Activated naive CD4-positive, alpha-beta T cell treated with anti-CD3 and anti-CD28 coated beads, Interleukin-2, amount 50 U/mL, for 24 hours (primary cell): ENCODE results near the gene PTCD3.

Source experiments
- H3K27ac Mint-ChIP-seq: one replicate; pipeline ENCODE4 v1.8.0; 2021; ENCODE audit warnings: mild to moderate bottlenecking, mixed read lengths
- H3K27me3 Mint-ChIP-seq: one replicate; pipeline ENCODE4 v1.8.0; 2021; ENCODE audit warnings: mixed read lengths
- H3K36me3 Mint-ChIP-seq: one replicate; pipeline ENCODE4 v1.8.0; 2021; ENCODE audit warnings: mixed read lengths
- H3K4me1 Mint-ChIP-seq: one replicate; pipeline ENCODE4 v1.8.0; 2021; ENCODE audit warnings: mixed read lengths
- H3K4me3 Mint-ChIP-seq: one replicate; pipeline ENCODE4 v1.8.0; 2021; ENCODE audit warnings: mild to moderate bottlenecking, mixed read lengths
- H3K9me3 Mint-ChIP-seq: one replicate; pipeline ENCODE4 v1.8.0; 2021; ENCODE audit warnings: mixed read lengths

Gene PTCD3

DNA sequence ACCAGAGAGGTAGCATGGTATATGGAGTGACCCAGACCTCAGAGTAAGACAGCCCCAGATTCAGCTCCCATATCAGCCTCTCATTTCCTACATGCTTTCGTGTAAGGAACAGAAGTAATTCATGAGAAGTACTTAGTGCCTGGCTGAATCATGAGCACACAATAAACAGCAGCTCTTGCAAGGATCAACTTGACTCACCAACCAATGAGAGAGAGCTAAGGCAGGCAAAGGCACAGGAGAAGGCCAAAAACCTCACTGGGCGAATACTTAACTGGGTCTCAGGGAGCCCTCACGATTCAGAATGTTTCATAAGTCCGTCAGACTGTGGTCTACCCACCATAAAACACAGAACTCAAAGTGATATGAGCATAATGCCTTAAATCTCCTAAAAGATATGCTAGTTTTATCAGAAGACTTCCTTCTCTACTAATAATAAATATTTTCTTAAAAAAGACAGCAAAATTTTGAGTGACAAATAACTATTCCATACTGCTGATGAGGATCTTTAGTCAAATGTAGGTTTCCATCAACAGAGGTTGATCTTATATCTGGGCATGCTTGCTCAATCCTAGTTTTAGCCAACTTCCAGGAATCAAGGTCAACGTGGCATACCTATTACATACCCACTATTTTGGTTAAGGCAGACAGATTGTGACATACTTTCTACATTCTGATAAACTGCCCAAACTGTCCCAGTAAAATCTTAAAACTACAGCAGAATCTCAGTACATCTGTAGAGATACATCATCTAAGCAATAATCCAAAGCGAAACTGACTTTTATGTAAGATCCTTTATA, 54.3 kb downstream of the PTCD3 start:
- H3K27ac Mint-ChIP-seq, result no peak overlapping the region
- peaks cover 14% of the 10 kb centered on the region for H3K36me3 Mint-ChIP-seq
- H3K27me3 Mint-ChIP-seq, result no peaks in the 10 kb centered on the region
- H3K9me3 Mint-ChIP-seq, result no peaks in the 10 kb centered on the region
- H3K4me3 Mint-ChIP-seq, result no peak overlapping the region
- H3K4me1 Mint-ChIP-seq, result no peaks in the 10 kb centered on the region

GRCh38 chr2:86170449-86170848, 64.4 kb downstream of the PTCD3 start:
- H3K27ac Mint-ChIP-seq, result no peak overlapping the region
- no peak overlapping the region for H3K4me3 Mint-ChIP-seq
- peaks cover 26% of the 10 kb centered on the region for H3K36me3 Mint-ChIP-seq
- H3K9me3 Mint-ChIP-seq, result no peaks in the 10 kb centered on the region
- H3K27me3 Mint-ChIP-seq, result no peaks in the 10 kb centered on the region
- peaks cover 18% of the 10 kb centered on the region for H3K4me1 Mint-ChIP-seq

DNA sequence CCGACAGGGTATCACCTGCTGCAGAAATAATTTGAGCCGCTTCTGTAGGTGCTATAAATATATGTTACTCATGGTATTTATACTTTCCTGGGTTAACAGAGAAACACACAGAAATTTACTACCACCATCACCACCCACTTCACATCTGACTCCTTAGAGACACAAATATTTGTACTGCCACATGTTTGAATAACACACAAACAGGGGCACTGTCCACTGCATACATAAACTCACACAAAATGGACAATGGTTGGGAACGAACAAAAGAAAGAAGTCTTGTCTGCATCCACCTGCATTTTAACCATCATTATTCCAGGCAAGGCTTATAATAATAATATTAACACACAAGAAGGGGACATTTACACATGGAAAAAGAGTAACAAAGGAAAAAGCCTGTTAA, 65.3 kb downstream of the PTCD3 start:
- Mint-ChIP-seq H3K4me3 (no peak overlapping the region), H3K9me3 (no peaks in the 10 kb centered on the region), H3K27ac (no peak overlapping the region), H3K4me1 (peaks cover 26% of the 10 kb centered on the region), H3K27me3 (no peaks in the 10 kb centered on the region), H3K36me3 (peaks cover 30% of the 10 kb centered on the region)

GRCh38 chr2:86172610-86173009, 66.6 kb downstream of the PTCD3 start:
- Mint-ChIP-seq H3K36me3 (peaks cover 31% of the 10 kb centered on the region), H3K9me3 (no peaks in the 10 kb centered on the region), H3K27me3 (no peaks in the 10 kb centered on the region), H3K4me3 (no peak overlapping the region), H3K27ac (peak overlapping the region; percentile 8), H3K4me1 (peaks cover 33% of the 10 kb centered on the region)

GRCh38 chr2:86174445-86174844, 68.4 kb downstream of the PTCD3 start:
- peaks cover 25% of the 10 kb centered on the region for H3K36me3 Mint-ChIP-seq
- H3K4me3 Mint-ChIP-seq, result no peak overlapping the region
- no peak overlapping the region for H3K27ac Mint-ChIP-seq
- no peaks in the 10 kb centered on the region for H3K9me3 Mint-ChIP-seq
- H3K27me3 Mint-ChIP-seq, result no peaks in the 10 kb centered on the region
- H3K4me1 Mint-ChIP-seq, result peaks cover 33% of the 10 kb centered on the region

DNA sequence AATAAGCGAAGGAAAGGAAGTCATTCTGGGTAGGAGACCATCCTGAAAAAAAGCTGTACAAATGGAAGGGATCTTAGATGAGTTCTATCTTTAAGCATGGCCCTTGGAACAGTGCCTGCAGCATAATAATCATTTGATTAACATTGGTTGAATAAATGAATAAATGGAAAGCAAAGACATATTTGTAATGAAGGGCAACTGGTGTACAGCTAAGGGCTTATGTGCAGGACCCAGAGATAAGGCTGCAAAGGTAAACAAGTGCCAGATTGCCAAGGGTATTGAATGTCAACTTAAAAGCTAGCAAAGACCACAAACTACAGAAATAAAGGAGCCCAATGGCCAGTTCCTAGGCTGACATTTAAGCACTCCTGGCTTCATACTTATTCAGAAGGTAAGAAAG, 69.8 kb downstream of the PTCD3 start:
- H3K36me3 Mint-ChIP-seq, result peaks cover 25% of the 10 kb centered on the region
- H3K4me1 Mint-ChIP-seq, result peaks cover 33% of the 10 kb centered on the region
- H3K4me3 Mint-ChIP-seq, result no peak overlapping the region
- H3K27ac Mint-ChIP-seq, result no peak overlapping the region
- H3K27me3 Mint-ChIP-seq, result no peaks in the 10 kb centered on the region
- no peaks in the 10 kb centered on the region for H3K9me3 Mint-ChIP-seq

- no peaks in the 10 kb centered on the region for H3K9me3 Mint-ChIP-seq
- no peak overlapping the region for H3K27ac Mint-ChIP-seq
- no peaks in the 10 kb centered on the region for H3K27me3 Mint-ChIP-seq
- peaks cover 36% of the 10 kb centered on the region for H3K4me1 Mint-ChIP-seq
- H3K36me3 Mint-ChIP-seq, result peaks cover 21% of the 10 kb centered on the region
- no peak overlapping the region for H3K4me3 Mint-ChIP-seq
These were observed 70.6 kb downstream of the PTCD3 start for GRCh38 chr2:86176597-86176996.

DNA sequence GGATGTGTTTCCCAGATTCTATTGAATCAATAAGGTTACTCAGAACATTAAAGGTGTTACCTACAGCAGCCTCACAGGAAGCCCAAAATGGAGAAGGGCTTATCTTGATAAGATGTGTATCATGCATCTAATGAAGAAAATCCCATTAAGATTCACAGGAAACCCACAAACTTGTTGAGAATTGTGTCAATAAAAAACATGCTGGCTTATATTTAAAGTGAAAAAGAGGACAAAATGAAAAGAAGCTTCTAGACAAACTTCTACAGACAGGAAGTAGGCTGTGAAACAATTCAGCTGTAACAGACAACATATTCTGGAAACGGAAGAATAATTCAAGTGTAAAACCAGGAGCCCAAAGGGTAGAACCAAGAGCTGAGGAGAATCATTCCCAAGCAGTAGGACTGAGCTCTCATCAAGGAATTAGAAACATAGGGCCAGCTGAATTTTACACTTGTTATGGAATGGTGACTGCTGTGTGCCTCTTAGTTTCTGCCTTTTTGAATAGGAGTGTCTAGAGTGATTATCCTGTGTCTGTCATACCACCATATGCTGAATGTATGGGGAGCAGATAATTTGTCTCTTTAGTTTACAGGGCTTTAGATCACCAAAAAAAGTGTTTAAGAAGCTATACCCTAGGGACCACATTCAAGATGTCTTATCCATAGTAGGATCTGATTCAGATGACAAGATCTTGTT, 79.6 kb downstream of the PTCD3 start:
- H3K27ac Mint-ChIP-seq, result peak overlapping the region; percentile 97
- H3K36me3 Mint-ChIP-seq, result peaks cover 3% of the 10 kb centered on the region
- H3K4me1 Mint-ChIP-seq, result peaks cover 83% of the 10 kb centered on the region
- no peaks in the 10 kb centered on the region for H3K27me3 Mint-ChIP-seq
- H3K9me3 Mint-ChIP-seq, result no peaks in the 10 kb centered on the region
- H3K4me3 Mint-ChIP-seq, result peak overlapping the region; percentile 84

GRCh38 chr2:86186431-86186830, 80.4 kb downstream of the PTCD3 start:
- Mint-ChIP-seq H3K27ac (peak overlapping the region; percentile 97), H3K36me3 (peaks cover 3% of the 10 kb centered on the region), H3K27me3 (no peaks in the 10 kb centered on the region), H3K9me3 (no peaks in the 10 kb centered on the region), H3K4me1 (peaks cover 90% of the 10 kb centered on the region), H3K4me3 (peak overlapping the region; percentile 3)

- H3K4me1 Mint-ChIP-seq, result peaks cover 87% of the 10 kb centered on the region
- peak overlapping the region; percentile 45 for H3K4me3 Mint-ChIP-seq
- H3K9me3 Mint-ChIP-seq, result no peaks in the 10 kb centered on the region
- H3K36me3 Mint-ChIP-seq, result peaks cover 8% of the 10 kb centered on the region
- H3K27ac Mint-ChIP-seq, result no peak overlapping the region
- H3K27me3 Mint-ChIP-seq, result no peaks in the 10 kb centered on the region
These were observed 83.9 kb downstream of the PTCD3 start for GRCh38 chr2:86189782-86190416.
